HG03045 (cell line): ENCODE data around the gene PARK7.

ENCODE experiments used
- ATAC-seq: cut with Tn5 transposase; IDR thresholded peaks from one replicate; pipeline ENCODE4 v1.9.1; 2021; ENCODE audit warnings: mild to moderate bottlenecking, moderate library complexity; ENCODE audit not compliant: unreplicated experiment

PARK7 gene

GRCh38 chr1:8006037-8006963 is 44.8 kb downstream of the PARK7 start:
- no peak for ATAC-seq

GRCh38 chr1:8009043-8010002 is 47.8 kb downstream of the PARK7 start:
- no peak for ATAC-seq

- no peak for ATAC-seq
Measured at GRCh38 chr1:8010080-8010664, 48.7 kb downstream of the PARK7 start.

- no peak for ATAC-seq
Measured at GRCh38 chr1:8011016-8011415, 49.5 kb downstream of the PARK7 start.

- ATAC-seq: no peak
Measured at GRCh38 chr1:8011923-8012858, 50.7 kb downstream of the PARK7 start.

GRCh38 chr1:8012955-8013354 is 51.4 kb downstream of the PARK7 start:
- ATAC-seq: no peak

- no peak for ATAC-seq
Measured at GRCh38 chr1:8013399-8013798, 51.9 kb downstream of the PARK7 start.

GRCh38 chr1:8013800-8014199 is 52.3 kb downstream of the PARK7 start:
- ATAC-seq: no peak

GRCh38 chr1:8014381-8014988 is 53.0 kb downstream of the PARK7 start:
- no peak for ATAC-seq

- no peak for ATAC-seq
Measured at GRCh38 chr1:8015036-8015808, 53.7 kb downstream of the PARK7 start.

- no peak for ATAC-seq
Measured at GRCh38 chr1:8015809-8016165, 54.3 kb downstream of the PARK7 start.

GRCh38 chr1:8016210-8016894 is 54.8 kb downstream of the PARK7 start:
- ATAC-seq: no peak

- no peak for ATAC-seq
Measured at GRCh38 chr1:8016895-8017241, 55.4 kb downstream of the PARK7 start.

- ATAC-seq: no peak
Measured at GRCh38 chr1:8017495-8018197, 56.1 kb downstream of the PARK7 start.

- no peak for ATAC-seq
Measured at GRCh38 chr1:8018492-8019228, 57.1 kb downstream of the PARK7 start.

- ATAC-seq: no peak
Measured at GRCh38 chr1:8019229-8019620, 57.7 kb downstream of the PARK7 start.

- ATAC-seq: no peak
Measured at GRCh38 chr1:8020032-8020431, 58.5 kb downstream of the PARK7 start.
